Endothelial cell of umbilical vein (primary cell): ENCODE data around the gene SELL. TPM values are rescaled to one million over a fixed set of nuclear protein-coding genes. Genes with fewer than 3 reads are reported as not detected.
"Not testable (repeated sequence)": the region's sequence is repeated elsewhere in the genome, so short reads cannot be mapped to it uniquely, and the experiment has no call there.

Experiments
- BruUV-seq: library from RNA; stranded (reverse); fragments of 400-500 nt; replicated peaks from 2 replicates; lab custom pipeline; 2021; lab: Mats Ljungman, UMichigan
- CTCF ChIA-PET: fragments of 300-600, 350-600 bp; sonication (Branson Sonifier 250); formaldehyde crosslinking; loops from one replicate; lab custom pipeline; 2021; ENCODE audit warnings: antibody characterized with exemption, inconsistent platforms; lab: Charles Lee
- POLR2A ChIA-PET: fragments of 300-600, 350-600 bp; sonication (Branson Sonifier 250); formaldehyde crosslinking; loops from one replicate; lab custom pipeline; 2021; ENCODE audit warnings: antibody characterized with exemption, inconsistent platforms; lab: Charles Lee
- DNase-seq: peaks from one replicate; pipeline ENCODE4 v3.0.0-alpha.2; 2011; ENCODE audit warnings: low read depth, low spot score
- FAIRE-seq: peaks from 2 replicates; lab custom pipeline; 2011; peaks lifted over from hg19 to GRCh38; lab: Jason Lieb, UNC
- H2AFZ ChIP-seq: 2 replicates; pipeline ENCODE4 v1.6.0; 2012; ENCODE audit warnings: low read depth, low read length, control low read depth, inconsistent platforms
- H3K27ac ChIP-seq: 2 replicates; pipeline ENCODE4 v1.5.1; 2011; ENCODE audit warnings: low read depth, mild to moderate bottlenecking, control low read depth, low read length, moderate library complexity; ENCODE audit not compliant: insufficient read depth
- H3K27me3 ChIP-seq, 2 experiments: 2 replicates each; pipeline versions ENCODE4 v1.6.0 to v1.6.1; 2011; ENCODE audit warnings: low read length in 2 of 2, mixed read lengths in 1 of 2; ENCODE audit not compliant: control insufficient read depth in 2 of 2, insufficient read depth in 2 of 2
- H3K36me3 ChIP-seq, 2 experiments: 2 replicates in 1 of 2; 3 replicates in 1 of 2; pipeline ENCODE4 v1.5.1; 2011; ENCODE audit warnings: low read length in 2 of 2, mild to moderate bottlenecking in 1 of 2, moderate library complexity in 1 of 2; ENCODE audit not compliant: control insufficient read depth in 2 of 2, insufficient read depth in 2 of 2; ENCODE audit errors: extremely low read depth in 1 of 2
- H3K4me1 ChIP-seq: 3 replicates; pipeline ENCODE4 v1.5.1; 2011; ENCODE audit warnings: mild to moderate bottlenecking, low read length; ENCODE audit not compliant: control insufficient read depth, insufficient read depth; ENCODE audit errors: extremely low read depth
- H3K4me2 ChIP-seq: 2 replicates; pipeline ENCODE4 v1.6.1; 2011; ENCODE audit warnings: low read length, control low read depth, mixed read lengths; ENCODE audit not compliant: insufficient read depth
- H3K4me3 ChIP-seq, 3 experiments: fragments of 200-600 bp in 1 of 3; sonication (generic), shearing (Covaris generic) in 1 of 3; replicated peaks in 1 of 3; 2 replicates each; pipeline ENCODE4 v1.5.1; 2011 to 2016; ENCODE audit warnings: control low read depth in 3 of 3, low read length in 3 of 3, mild to moderate bottlenecking in 2 of 3, inconsistent platforms in 1 of 3, low read depth in 1 of 3, moderate library complexity in 1 of 3; ENCODE audit not compliant: insufficient read depth in 1 of 3
- H3K79me2 ChIP-seq: 2 replicates; pipeline ENCODE4 v1.6.0; 2012; ENCODE audit warnings: low read length, inconsistent platforms; ENCODE audit not compliant: control insufficient read depth, insufficient read depth
- H3K9ac ChIP-seq: replicated peaks from 2 replicates; pipeline ENCODE3; 2011; ENCODE audit warnings: low read length, control low read depth; ENCODE audit not compliant: insufficient read depth; ENCODE audit errors: extremely low read depth
- H3K9me1 ChIP-seq: replicated peaks from 3 replicates; pipeline ENCODE4 v1.6.0; 2011; ENCODE audit warnings: mild to moderate bottlenecking, low read length; ENCODE audit not compliant: control insufficient read depth, insufficient read depth; ENCODE audit errors: extremely low read depth
- H3K9me3 ChIP-seq: replicated peaks from 2 replicates; pipeline ENCODE4 v1.5.1; 2012; ENCODE audit warnings: low read length, inconsistent platforms; ENCODE audit not compliant: control insufficient read depth, insufficient read depth
- H4K20me1 ChIP-seq: replicated peaks from 2 replicates; pipeline ENCODE3; 2011; ENCODE audit warnings: mild to moderate bottlenecking, low read length; ENCODE audit not compliant: control insufficient read depth, insufficient read depth; ENCODE audit errors: extremely low read depth
- CTCF ChIP-seq, 2 donors: IDR thresholded peaks; 1 replicate in 1 of 2; 2 replicates in 1 of 2; pipeline ENCODE4 v1.5.1; 2011; ENCODE audit warnings: low read length in 2 of 2, mild to moderate bottlenecking in 2 of 2, moderate library complexity in 2 of 2, control low read depth in 1 of 2, inconsistent platforms in 1 of 2, low read depth in 1 of 2; ENCODE audit not compliant: insufficient read depth in 1 of 2; ENCODE audit errors: extremely low read depth in 1 of 2
- EZH2 ChIP-seq: IDR thresholded peaks from 2 replicates; pipeline ENCODE4 v1.6.1; 2012; ENCODE audit warnings: borderline replicate concordance, low read depth, mild to moderate bottlenecking, moderate library complexity, low read length, inconsistent platforms; ENCODE audit not compliant: severe bottlenecking
- GATA2 ChIP-seq: IDR thresholded peaks from 2 replicates; pipeline ENCODE4 v1.7.0; 2011; ENCODE audit warnings: low read depth, mild to moderate bottlenecking, moderate library complexity, mixed read lengths, low read length; ENCODE audit not compliant: insufficient read length, insufficient read depth
- JUN ChIP-seq: IDR thresholded peaks from 2 replicates; pipeline ENCODE4 v1.6.1; 2011; ENCODE audit warnings: borderline replicate concordance, low read depth; ENCODE audit not compliant: insufficient read length, insufficient read depth
- MAX ChIP-seq: IDR thresholded peaks from 2 replicates; pipeline ENCODE4 v1.6.1; 2011; ENCODE audit not compliant: insufficient read depth, insufficient read length
- MYC ChIP-seq: IDR thresholded peaks from one replicate; pipeline ENCODE4 v1.6.1; 2011; ENCODE audit warnings: mild to moderate bottlenecking, low read depth, low read length
- POLR2A ChIP-seq: IDR thresholded peaks from 2 replicates; pipeline ENCODE4 v1.6.1; 2012; ENCODE audit warnings: low read depth, mild to moderate bottlenecking, control low read depth, low read length
- POLR2AphosphoS5 ChIP-seq: IDR thresholded peaks from 2 replicates; pipeline ENCODE4 v1.6.1; 2012; ENCODE audit warnings: low read depth, mild to moderate bottlenecking, control low read depth, low read length, moderate library complexity; ENCODE audit not compliant: insufficient read depth
- dilution Hi-C: fragments of 300-500 bp; cut with MboI; formaldehyde crosslinking; loops from one replicate; pipeline ENCODE4 v1.15.0; 2019; ENCODE audit warnings: low sequenced_read_pairs; ENCODE audit not compliant: extremely low pct_ligation_motif_present
- intact Hi-C: fragments of 100-400 bp; cut with micrococcal nuclease; formaldehyde crosslinking; loops from one replicate; pipeline ENCODE4 v1.10.0; 2022
- polyA plus RNA-seq, 4 experiments: library from polyadenylated mRNA; depleted of rRNA in 3 of 4; stranded (reverse) in 3 of 4; unstranded in 1 of 4; fragments of >200 nt; gene quantifications; 2 replicates each; pipeline versions ENCODE4 v1.2.1 to v1.2.3, GENCODE V29; 2011 to 2012; ENCODE audit warnings: missing spikeins in 1 of 4
- total RNA-seq: library from RNA; stranded (reverse); gene quantifications from 2 replicates; pipeline ENCODE4 v1.2.3, GENCODE V29; 2021

Gene SELL
- total and polyA plus RNA-seq, 2 donors (not counting 3 experiments of a cell fraction or from before 2014, with no cell fraction given): 0.68 to 1.8 TPM

GRCh38 chr1:169688377-169688776, 23.0 kb downstream of the SELL start:
- CTCF ChIA-PET: interaction anchor here (1.1 kb wide), 1 partner anchor 24 kb away, joined by 3 read pairs; no protein-coding TSS in a partner anchor
- BruUV-seq, POLR2A ChIA-PET: not testable (repeated sequence)

GRCh38 chr1:169683661-169684060, 27.8 kb downstream of the SELL start:
- Histone ChIP-seq H2AFZ (no peak overlapping the region), H3K79me2 (no peaks in the 10 kb centered on the region), H3K4me3 (no peak overlapping the region), H3K36me3 (no peaks in the 10 kb centered on the region), H3K4me2 (no peak overlapping the region), H3K4me1 (no peaks in the 10 kb centered on the region), H3K9me3 (no peaks in the 10 kb centered on the region), H3K9me1 (no peaks in the 10 kb centered on the region), H4K20me1 (no peaks in the 10 kb centered on the region), H3K9ac (no peak overlapping the region), H3K27me3 (no peaks in the 10 kb centered on the region), H3K27ac (no peak overlapping the region)
- intact Hi-C loops (no loop called here), dilution Hi-C loops (no loop called here)
- FAIRE-seq: no peak
- no peak for TF ChIP-seq POLR2AphosphoS5
- TF ChIP-seq GATA2: no peak
- no peak for TF ChIP-seq MAX
- no peak for TF ChIP-seq CTCF (IDR thresholded peaks at IDR 0.05; ENCODE audit: extremely low read depth in 1 of 2, insufficient read depth in 1 of 2, low read depth in 1 of 2, low read length in 2 of 2)
- TF ChIP-seq MYC: no peak
- TF ChIP-seq EZH2: no peak
- no peak for TF ChIP-seq JUN
- TF ChIP-seq POLR2A: no peak
- BruUV-seq: no TSS peak
- CTCF ChIA-PET: no interaction called here
- no peak for DNase-seq
- POLR2A ChIA-PET: no interaction called here

More at GRCh38 chr1:169688377-169688776, 23.0 kb downstream of the SELL start:
- H4K20me1 ChIP-seq, H3K4me3 ChIP-seq, DNase-seq, dilution Hi-C loops, H2AFZ ChIP-seq, H3K36me3 ChIP-seq, H3K4me1 ChIP-seq, H3K9me1 ChIP-seq, intact Hi-C loops, H3K9me3 ChIP-seq, FAIRE-seq, H3K9ac ChIP-seq, H3K27me3 ChIP-seq, H3K4me2 ChIP-seq, H3K27ac ChIP-seq, H3K79me2 ChIP-seq: not testable (repeated sequence)

- dilution Hi-C loops, H3K36me3 ChIP-seq, DNase-seq, intact Hi-C loops, H3K4me2 ChIP-seq, BruUV-seq, H3K27me3 ChIP-seq, CTCF ChIA-PET, H3K4me1 ChIP-seq, H3K27ac ChIP-seq, H4K20me1 ChIP-seq, H3K9me3 ChIP-seq, POLR2A ChIA-PET, H3K79me2 ChIP-seq, H3K9ac ChIP-seq, FAIRE-seq, H3K4me3 ChIP-seq, H3K9me1 ChIP-seq, H2AFZ ChIP-seq: not testable (repeated sequence)
These were observed 28.3 kb downstream of the SELL start for GRCh38 chr1:169683168-169683567.
